ENCODE data around the gene TMEM106A.

GRCh38 chr17:43193251-43193650, 18.4 kb upstream of the TMEM106A start:
- TF ChIP-seq CTCF (IDR thresholded peaks at IDR 0.05 in 8 of 11, conservative IDR thresholded peaks at IDR 0.05 in 3 of 11) (no peak), POLR2A (IDR thresholded peaks at IDR 0.05) (no peak), POLR2AphosphoS5 (IDR thresholded peaks at IDR 0.05) (peak in 1 of 3 donors; percentile 6)

Data from spleen (tissue), 7 donors.